GM21367 (cell line): ENCODE results near the gene BRMS1.

Experiments
- ATAC-seq: cut with Tn5 transposase; IDR thresholded peaks from one replicate; pipeline ENCODE4 v1.9.1; 2021; ENCODE audit not compliant: unreplicated experiment

The BRMS1 gene

GRCh38 chr11:66338276-66339161 lies 6.4 kb downstream of the BRMS1 start:
- ATAC-seq = no peak

- ATAC-seq = no peak
Observed at GRCh38 chr11:66337103-66337899, 7.6 kb downstream of the BRMS1 start.

GRCh38 chr11:66336234-66337102 lies 8.4 kb downstream of the BRMS1 start, which contains the start of gene RIN1:
Gene RIN1, minus strand, starts transcription at chr11:66336434. Its CDS starts 32 bp downstream, at chr11:66336402.
- ATAC-seq = peak; percentile 54

DNA sequence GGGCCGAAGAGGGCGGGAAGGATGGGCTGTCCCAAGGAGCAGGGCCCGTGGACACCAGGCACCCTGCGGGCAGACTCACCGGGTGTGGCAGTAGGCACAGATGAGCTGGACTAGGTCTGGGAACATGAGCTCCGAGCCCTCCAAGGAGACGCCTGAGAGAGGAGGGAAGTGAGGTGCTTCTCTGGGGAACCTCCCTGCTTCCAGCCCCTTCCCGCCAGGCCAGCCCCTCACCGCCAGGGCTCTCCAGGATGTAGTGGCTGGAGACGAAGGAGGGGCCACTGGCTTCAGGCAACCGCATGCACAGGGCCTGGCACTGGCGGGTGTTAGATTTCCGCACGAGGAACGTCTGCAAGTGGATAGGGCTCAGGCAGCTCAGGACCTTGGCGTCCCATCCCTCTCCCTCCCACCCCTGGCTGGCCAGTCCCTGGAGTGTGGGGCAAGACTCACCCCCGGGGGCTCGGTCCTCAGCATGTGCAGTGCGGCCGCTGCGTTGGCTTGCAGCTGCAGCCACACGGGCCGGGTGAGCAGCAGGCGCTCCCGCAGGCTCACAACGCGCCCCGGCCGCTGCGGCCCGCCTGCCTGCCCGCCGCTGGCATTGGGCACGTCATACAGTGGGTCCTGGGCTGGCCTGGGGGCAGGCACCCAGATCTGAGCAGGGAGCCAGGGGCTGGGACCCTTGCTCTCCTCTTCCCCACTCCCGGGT lies 9.2 kb downstream of the BRMS1 start:
- no peak for ATAC-seq

- no peak for ATAC-seq
Observed at GRCh38 chr11:66334605-66335442, 10.1 kb downstream of the BRMS1 start.

DNA sequence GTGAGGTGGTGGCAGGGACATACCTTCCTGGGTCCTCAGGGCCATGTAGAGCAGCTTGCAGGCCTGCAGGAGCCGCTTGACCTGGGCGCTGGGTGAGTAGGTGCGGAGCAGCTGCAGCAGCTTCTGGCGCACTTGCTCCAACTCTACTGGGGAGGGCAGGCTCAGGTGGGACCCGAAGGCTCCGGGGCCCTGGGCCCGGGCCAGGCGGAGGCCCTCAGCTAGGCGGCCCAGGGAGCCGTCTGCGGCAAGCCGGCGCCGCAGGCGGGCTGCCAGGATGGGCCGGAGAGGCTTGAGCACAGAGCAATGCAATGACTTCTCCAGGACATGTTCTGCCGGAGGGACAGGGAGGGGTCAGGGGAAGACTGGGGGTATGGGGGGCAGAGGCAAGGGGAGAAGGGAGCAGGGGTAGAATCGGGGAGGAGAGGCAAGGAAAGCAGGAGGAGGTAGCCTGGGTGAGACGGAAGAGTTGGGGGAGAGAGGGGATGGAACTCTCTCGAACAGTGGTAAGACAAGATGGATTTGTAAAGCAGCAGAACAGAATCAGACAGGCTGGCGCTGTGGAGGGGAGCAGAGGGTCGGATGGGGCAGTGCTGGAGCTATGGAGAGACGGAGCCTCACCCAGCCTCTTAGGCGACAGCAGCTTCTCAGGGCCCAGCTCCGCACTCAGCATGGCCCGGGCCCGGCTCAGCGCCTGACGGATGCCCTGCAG lies 10.9 kb downstream of the BRMS1 start:
- no peak for ATAC-seq

GRCh38 chr11:66333220-66333877 lies 11.6 kb downstream of the BRMS1 start:
- ATAC-seq = no peak

DNA sequence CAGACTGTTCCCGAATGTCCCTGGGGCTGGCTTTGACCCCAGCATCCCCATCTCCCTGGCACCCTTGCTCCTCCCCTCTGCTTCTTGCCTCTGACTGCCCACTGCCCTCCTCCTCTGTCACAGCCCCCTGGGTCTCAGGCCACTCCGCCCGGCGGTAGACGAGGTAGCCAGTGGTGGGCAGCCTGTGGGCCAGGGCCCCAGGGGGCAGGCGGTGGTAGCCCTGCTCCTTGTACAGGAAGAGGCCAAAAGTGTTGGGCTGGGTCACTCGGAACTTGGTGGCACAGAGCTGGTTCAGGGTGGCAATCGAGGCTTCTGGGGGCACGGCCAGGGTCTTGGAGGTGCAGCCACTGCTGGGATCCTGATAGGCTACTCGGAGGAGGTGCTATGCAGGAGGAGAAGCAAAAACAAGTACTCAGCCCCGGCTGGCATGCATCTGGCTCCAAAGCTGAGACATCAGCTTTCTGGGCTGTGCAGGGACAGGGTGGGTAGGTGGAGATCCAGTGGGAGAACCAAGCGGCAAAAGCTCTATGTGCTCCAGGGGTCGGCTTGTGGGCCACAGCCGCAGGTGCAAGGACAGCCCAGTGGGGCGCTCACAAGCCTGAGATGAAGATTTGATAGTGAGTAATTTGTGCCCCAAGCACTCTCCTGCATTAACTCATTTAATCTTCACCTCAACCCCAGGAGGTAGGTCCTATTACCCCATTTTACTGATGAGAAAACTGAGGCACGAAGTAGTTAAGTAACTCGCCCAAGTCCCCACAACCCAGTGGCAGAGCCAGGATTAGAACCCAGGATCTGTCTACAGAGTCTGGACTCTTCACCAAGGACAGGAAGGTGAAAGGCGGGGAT lies 12.3 kb downstream of the BRMS1 start:
- ATAC-seq = no peak

GRCh38 chr11:66331542-66332370 lies 13.1 kb downstream of the BRMS1 start:
- no peak for ATAC-seq

GRCh38 chr11:66330931-66331330 lies 14.0 kb downstream of the BRMS1 start:
- no peak for ATAC-seq

DNA sequence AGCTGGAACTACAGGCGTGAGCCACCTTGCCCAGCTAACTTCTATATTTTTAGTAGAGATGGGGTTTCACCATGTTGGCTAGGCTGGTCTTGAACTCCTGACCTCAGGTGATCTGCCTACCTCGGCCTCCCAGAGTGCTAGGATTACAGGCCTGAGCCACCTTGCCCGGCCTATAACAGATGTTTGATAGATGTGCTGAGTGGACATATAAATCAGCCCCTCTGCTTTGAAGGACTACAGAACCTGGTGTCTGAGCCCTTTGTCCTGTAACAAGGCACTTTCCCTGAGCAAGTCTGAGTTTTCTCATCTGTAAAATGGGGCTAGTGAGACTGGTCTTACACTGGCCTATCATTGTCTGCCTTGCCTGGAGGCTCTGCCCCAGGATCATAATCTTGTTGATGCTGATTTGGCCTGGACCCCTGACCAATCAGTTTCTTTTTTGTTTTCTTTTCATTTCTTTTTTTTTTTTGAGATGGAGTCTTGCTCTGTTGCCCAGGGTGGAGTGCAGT lies 15.7 kb downstream of the BRMS1 start:
- no peak for ATAC-seq

GRCh38 chr11:66328302-66329144 lies 16.4 kb downstream of the BRMS1 start:
- ATAC-seq = no peak

DNA sequence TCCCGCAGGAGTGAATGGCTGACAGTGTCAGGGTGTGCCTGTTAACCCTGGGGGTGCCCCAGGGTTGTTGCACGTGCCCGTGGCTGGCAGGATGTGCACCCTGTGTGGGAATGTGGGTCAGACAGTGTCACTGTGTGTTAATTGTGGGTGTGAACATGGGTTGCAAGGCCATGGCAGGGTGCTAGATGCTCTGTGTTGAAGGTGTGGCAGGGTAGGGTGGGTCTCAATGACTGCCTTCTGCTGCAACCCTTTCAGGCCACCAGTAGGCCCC lies 16.9 kb downstream of the BRMS1 start:
- no peak for ATAC-seq

GRCh38 chr11:66327171-66328030 lies 17.5 kb downstream of the BRMS1 start:
- no peak for ATAC-seq
